Stomach smooth muscle (tissue), 2 donors: ENCODE data around the gene SLC35G4.
"Not testable (repeated sequence)": the region's sequence is repeated elsewhere in the genome, so short reads cannot be mapped to it uniquely, and the experiment has no call there.

Source experiments
- H3K27ac ChIP-seq: one replicate; pipeline ENCODE4 v1.7.0; 2013; ENCODE audit warnings: mild to moderate bottlenecking, low read length, inconsistent platforms
- H3K27me3 ChIP-seq, 2 donors: one replicate each; pipeline ENCODE4 v1.7.0; 2013; ENCODE audit warnings: low read length in 2 of 2; ENCODE audit not compliant: insufficient read depth in 2 of 2, control insufficient read depth in 1 of 2
- H3K36me3 ChIP-seq, 2 donors: one replicate each; pipeline ENCODE4 v1.7.0; 2013; ENCODE audit warnings: low read length in 2 of 2; ENCODE audit not compliant: control insufficient read depth in 2 of 2, insufficient read depth in 2 of 2
- H3K4me1 ChIP-seq: one replicate; pipeline ENCODE4 v1.7.0; 2013; ENCODE audit warnings: low read length; ENCODE audit not compliant: control insufficient read depth, insufficient read depth
- H3K4me3 ChIP-seq, 2 donors: one replicate each; pipeline ENCODE4 v1.7.0; 2013; ENCODE audit warnings: low read length in 2 of 2
- H3K9ac ChIP-seq, 2 donors: one replicate each; pipeline ENCODE4 v1.7.0; 2013; ENCODE audit warnings: low read length in 2 of 2, mild to moderate bottlenecking in 1 of 2
- H3K9me3 ChIP-seq, 2 donors: one replicate each; pipeline ENCODE4 v1.7.0; 2013; ENCODE audit warnings: low read length in 2 of 2; ENCODE audit not compliant: control insufficient read depth in 2 of 2
- donor health status: healthy.
- donor health status: Pancreatic carcinoma.

SLC35G4 gene

GRCh38 chr18:11609488-11609887 lies at the start of gene SLC35G4:
Gene SLC35G4, plus strand, starts transcription at chr18:11609596. Its CDS starts 0 bp downstream, at chr18:11609596.
- H3K9ac ChIP-seq, H3K9me3 ChIP-seq, H3K36me3 ChIP-seq, H3K4me1 ChIP-seq, H3K27me3 ChIP-seq, H3K4me3 ChIP-seq, H3K27ac ChIP-seq: not testable (repeated sequence)

GRCh38 chr18:11561293-11561692 lies 48.1 kb upstream of the SLC35G4 start:
- Histone ChIP-seq H3K4me1 (no peaks in the 10 kb centered on the region), H3K9me3 (peaks cover 0 to 2% of the 10 kb centered on the region in 2 donors), H3K27me3 (peaks cover 0 to 3% of the 10 kb centered on the region in 2 donors), H3K9ac (no peak overlapping the region), H3K4me3 (no peak overlapping the region), H3K36me3 (no peaks in the 10 kb centered on the region), H3K27ac (no peak overlapping the region)

GRCh38 chr18:11565716-11566115 lies 43.7 kb upstream of the SLC35G4 start:
- H3K27me3 ChIP-seq: peaks cover 0 to 2% of the 10 kb centered on the region in 2 donors
- H3K4me3 ChIP-seq: no peak overlapping the region
- peaks cover 0 to 2% of the 10 kb centered on the region in 2 donors for H3K9me3 ChIP-seq
- no peaks in the 10 kb centered on the region for H3K4me1 ChIP-seq
- H3K27ac ChIP-seq: no peak overlapping the region
- H3K36me3 ChIP-seq: no peaks in the 10 kb centered on the region
- H3K9ac ChIP-seq: no peak overlapping the region

GRCh38 chr18:11566236-11566965 lies 43.0 kb upstream of the SLC35G4 start:
- H3K27me3 ChIP-seq: peaks cover 0 to 2% of the 10 kb centered on the region in 2 donors
- H3K27ac ChIP-seq: no peak overlapping the region
- H3K4me1 ChIP-seq: no peaks in the 10 kb centered on the region
- H3K9ac ChIP-seq: no peak overlapping the region
- H3K4me3 ChIP-seq: no peak overlapping the region
- H3K36me3 ChIP-seq: no peaks in the 10 kb centered on the region
- H3K9me3 ChIP-seq: peaks cover 0 to 2% of the 10 kb centered on the region in 2 donors

GRCh38 chr18:11567396-11567795 lies 42.0 kb upstream of the SLC35G4 start:
- H3K36me3 ChIP-seq: no peaks in the 10 kb centered on the region
- H3K4me3 ChIP-seq: no peak overlapping the region
- H3K27ac ChIP-seq: no peak overlapping the region
- peaks cover 0 to 2% of the 10 kb centered on the region in 2 donors for H3K27me3 ChIP-seq
- no peak overlapping the region for H3K9ac ChIP-seq
- H3K9me3 ChIP-seq: peaks cover 0 to 2% of the 10 kb centered on the region in 2 donors
- H3K4me1 ChIP-seq: no peaks in the 10 kb centered on the region

- no peak overlapping the region for H3K4me3 ChIP-seq
- H3K27me3 ChIP-seq: peaks cover 0 to 2% of the 10 kb centered on the region in 2 donors
- H3K9ac ChIP-seq: no peak overlapping the region
- no peak overlapping the region for H3K27ac ChIP-seq
- no peaks in the 10 kb centered on the region for H3K9me3 ChIP-seq
- no peaks in the 10 kb centered on the region for H3K36me3 ChIP-seq
- no peaks in the 10 kb centered on the region for H3K4me1 ChIP-seq
Measured at GRCh38 chr18:11570073-11570588, 39.3 kb upstream of the SLC35G4 start.

- H3K9me3 ChIP-seq: no peaks in the 10 kb centered on the region
- H3K27me3 ChIP-seq: peaks cover 0 to 2% of the 10 kb centered on the region in 2 donors
- H3K27ac ChIP-seq: no peak overlapping the region
- H3K4me1 ChIP-seq: no peaks in the 10 kb centered on the region
- no peak overlapping the region for H3K4me3 ChIP-seq
- no peaks in the 10 kb centered on the region for H3K36me3 ChIP-seq
- H3K9ac ChIP-seq: no peak overlapping the region
Measured at GRCh38 chr18:11570769-11571412, 38.5 kb upstream of the SLC35G4 start.

- H3K4me1 ChIP-seq: no peaks in the 10 kb centered on the region
- H3K36me3 ChIP-seq: no peaks in the 10 kb centered on the region
- no peaks in the 10 kb centered on the region for H3K9me3 ChIP-seq
- H3K9ac ChIP-seq: no peak overlapping the region
- H3K27ac ChIP-seq: no peak overlapping the region
- H3K27me3 ChIP-seq: peaks cover 0 to 2% of the 10 kb centered on the region in 2 donors
- H3K4me3 ChIP-seq: no peak overlapping the region
Measured at GRCh38 chr18:11572201-11572600, 37.2 kb upstream of the SLC35G4 start.

- Histone ChIP-seq H3K36me3 (no peaks in the 10 kb centered on the region), H3K27ac (no peak overlapping the region), H3K27me3 (peaks cover 0 to 2% of the 10 kb centered on the region in 2 donors), H3K9ac (no peak overlapping the region), H3K9me3 (no peaks in the 10 kb centered on the region), H3K4me1 (no peaks in the 10 kb centered on the region), H3K4me3 (no peak overlapping the region)
Measured at GRCh38 chr18:11574545-11574944, 34.9 kb upstream of the SLC35G4 start.

GRCh38 chr18:11577271-11578112 lies 31.9 kb upstream of the SLC35G4 start:
- H3K9me3 ChIP-seq: no peaks in the 10 kb centered on the region
- no peak overlapping the region for H3K27ac ChIP-seq
- no peaks in the 10 kb centered on the region for H3K27me3 ChIP-seq
- no peaks in the 10 kb centered on the region for H3K4me1 ChIP-seq
- no peaks in the 10 kb centered on the region for H3K36me3 ChIP-seq
- H3K9ac ChIP-seq: no peak overlapping the region
- H3K4me3 ChIP-seq: no peak overlapping the region
